HG02870 (cell line): ENCODE data around the gene POU6F2.

ENCODE experiments used
- ATAC-seq: cut with Tn5 transposase; IDR thresholded peaks from one replicate; pipeline ENCODE4 v1.9.1; 2021; ENCODE audit warnings: mild to moderate bottlenecking, moderate library complexity; ENCODE audit not compliant: unreplicated experiment

Gene POU6F2

DNA sequence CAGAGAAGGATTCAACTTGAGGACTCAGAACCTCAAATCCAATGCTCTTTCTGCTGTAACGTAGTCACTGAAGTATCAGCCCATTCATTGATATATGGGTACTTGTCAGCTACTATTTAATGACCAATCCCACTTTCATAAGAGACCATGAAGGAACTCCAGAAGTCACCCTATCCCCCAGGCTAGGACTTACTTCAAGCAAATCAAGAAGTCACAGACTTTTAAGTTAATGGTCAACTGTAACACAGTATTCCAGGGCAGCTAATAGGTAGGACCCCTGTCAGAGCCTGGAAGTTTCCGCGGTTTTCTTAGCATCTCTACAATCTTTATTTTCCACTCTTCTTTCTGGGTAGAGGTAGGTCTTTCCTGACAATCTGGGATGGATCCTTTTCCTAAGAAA, 269.9 kb downstream of the POU6F2 start:
- ATAC-seq = no peak

DNA sequence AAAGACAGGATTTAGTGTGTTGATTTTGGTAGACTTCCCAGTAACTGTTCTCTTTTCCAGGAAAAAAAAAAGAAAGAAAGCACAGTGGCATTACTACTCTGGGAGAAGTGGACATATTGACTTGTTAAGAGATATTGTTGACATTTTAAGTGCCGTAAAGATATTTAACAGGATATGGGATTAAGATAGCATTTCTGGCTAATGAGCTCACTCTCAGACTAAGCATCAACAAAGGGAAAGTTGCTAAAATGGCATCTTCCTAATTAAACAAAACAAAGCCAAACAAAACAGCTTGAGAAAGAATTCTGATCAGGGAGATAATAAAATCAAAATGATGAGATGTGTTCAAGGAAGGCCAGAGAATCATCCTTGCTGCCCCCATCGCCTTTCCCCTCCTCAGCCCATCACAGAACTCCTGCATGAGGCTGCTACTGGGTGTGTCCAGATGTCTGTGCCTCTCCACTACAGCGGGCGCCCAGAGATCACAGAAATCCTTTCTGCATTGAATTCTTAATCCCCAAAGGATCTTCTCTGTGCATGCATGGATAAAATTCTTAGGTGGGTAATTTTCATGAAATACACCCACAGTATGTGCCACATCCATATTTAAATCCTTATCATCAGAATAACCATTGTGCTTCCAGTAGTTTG, 270.5 kb downstream of the POU6F2 start:
- ATAC-seq = no peak

DNA sequence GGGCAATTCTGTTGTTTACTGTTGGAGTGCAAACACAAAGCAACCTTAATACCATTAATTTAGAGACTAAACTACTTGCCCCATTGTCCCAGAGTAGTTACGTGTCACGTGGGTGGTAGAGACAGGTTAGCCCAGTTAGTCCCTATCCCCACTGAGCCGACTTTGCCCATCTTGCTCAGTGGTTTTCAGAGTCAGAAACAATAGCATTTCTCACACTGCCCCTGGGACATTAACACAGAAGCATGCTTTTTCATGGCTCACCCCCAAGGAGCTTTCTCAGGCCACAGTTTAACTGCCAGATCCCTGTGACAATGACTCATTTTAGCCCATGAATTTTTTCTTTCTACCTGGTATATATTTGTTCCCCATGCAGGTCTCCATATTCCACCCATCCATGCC, 271.0 kb downstream of the POU6F2 start:
- no peak for ATAC-seq

DNA sequence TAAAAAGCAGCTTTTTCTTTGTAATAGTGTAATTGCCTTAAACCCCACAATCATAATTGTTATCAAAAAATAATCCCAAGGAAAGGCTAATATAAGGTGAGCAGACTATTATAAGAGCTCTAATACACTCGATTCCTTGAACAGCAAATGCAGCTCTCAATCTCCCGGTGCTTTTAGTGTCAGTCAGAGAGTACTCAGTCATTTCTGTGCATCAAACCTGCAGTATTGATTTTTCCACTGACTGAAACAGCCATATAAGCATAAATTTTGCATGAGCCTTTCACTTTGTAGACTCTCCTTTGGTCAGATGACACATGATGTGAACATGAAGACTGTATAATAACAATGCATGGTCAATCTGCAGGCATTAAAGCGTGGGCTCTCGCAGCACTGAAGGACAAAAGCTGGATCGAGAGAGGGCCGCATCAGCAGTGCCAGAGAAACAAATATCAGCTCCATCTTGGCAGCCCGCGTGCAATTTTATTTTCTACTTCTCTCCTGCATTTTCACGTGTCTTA, 272.0 kb downstream of the POU6F2 start:
- ATAC-seq = no peak

DNA sequence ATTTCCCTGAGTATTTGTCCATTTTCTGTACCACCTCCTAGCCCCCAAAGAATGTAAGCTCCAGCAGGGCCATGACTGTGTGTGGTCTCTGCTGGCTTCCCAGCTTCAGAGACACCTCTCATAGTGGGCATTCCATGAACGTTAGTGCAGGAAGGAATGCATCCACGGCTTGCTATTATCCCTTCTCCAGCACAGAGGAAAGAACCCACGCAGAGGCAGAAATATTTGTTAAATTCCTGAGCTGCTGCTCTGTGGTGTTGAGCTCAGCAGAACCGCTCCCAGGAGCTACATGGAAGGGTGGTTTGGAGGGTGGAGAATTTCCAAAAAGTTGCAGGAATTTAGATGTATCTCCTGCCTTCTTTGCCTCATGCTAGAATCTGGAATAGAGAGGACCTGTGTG, 275.2 kb downstream of the POU6F2 start:
- ATAC-seq = no peak

DNA sequence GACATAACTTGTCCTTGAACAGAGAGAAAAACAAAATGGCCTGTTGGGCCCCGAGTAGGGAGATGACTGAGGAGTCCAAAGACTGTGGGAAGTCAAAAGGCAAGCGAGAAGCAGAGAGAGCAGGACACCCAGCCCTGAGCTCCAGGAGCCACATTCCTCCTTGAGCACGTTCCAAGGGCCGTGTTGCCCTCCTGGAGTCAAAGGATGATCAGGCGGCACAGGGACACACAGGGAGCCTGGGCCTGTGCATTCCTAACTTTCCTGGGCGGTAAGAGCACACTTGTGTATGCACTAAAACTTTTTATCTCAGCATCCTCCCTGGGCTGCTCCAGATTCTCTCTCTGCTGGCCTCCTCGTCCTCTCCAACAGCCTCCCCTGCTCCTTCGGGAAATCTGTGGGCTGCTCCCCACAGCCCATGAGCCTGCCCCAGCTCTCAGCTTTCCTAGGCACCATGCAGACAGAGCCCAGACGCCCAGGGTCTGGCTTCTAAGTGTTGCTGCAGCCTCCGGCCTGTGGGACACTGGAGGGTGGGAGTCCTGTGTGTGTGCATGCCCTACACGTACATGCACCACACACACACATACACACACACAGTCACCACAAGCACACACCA, 281.8 kb downstream of the POU6F2 start:
- no peak for ATAC-seq

DNA sequence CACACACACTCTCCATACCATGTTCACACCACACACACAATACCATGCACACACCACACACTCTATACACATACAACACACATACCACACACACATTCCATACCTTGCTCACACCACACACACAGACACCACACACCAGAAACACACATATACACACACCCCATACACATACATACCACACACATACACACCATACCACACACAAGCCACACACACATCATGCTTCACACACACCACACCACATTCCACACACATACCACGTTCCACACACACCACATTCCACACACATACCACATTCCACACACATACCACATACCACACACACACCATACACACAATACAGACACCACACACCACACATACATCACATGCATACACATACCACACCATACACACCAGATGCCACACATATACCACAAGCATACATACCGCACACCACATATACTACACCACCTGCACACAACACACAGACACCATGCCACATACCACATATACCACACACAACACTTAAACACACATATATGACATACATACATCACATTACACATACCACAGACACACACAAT, 282.7 kb downstream of the POU6F2 start:
- no peak for ATAC-seq

DNA sequence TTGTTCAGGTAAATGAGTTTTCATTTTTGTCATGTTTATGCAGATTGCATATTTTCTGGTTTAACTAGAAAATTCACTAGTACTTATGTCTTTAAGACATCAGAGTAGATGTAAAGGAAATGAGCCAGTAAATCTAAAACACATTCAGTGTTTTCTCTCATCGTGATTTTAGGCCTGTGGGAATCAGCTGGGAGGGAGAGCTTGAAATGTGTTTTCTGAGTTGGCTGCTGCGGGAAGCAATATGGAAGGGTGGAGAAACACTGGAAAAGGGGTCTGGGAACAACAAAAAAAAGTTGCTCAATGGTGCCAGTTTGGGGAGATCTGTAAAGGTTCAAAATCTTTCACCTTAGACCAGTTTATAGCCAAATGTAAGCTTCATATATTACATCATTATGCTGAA, 284.1 kb downstream of the POU6F2 start:
- ATAC-seq = no peak

DNA sequence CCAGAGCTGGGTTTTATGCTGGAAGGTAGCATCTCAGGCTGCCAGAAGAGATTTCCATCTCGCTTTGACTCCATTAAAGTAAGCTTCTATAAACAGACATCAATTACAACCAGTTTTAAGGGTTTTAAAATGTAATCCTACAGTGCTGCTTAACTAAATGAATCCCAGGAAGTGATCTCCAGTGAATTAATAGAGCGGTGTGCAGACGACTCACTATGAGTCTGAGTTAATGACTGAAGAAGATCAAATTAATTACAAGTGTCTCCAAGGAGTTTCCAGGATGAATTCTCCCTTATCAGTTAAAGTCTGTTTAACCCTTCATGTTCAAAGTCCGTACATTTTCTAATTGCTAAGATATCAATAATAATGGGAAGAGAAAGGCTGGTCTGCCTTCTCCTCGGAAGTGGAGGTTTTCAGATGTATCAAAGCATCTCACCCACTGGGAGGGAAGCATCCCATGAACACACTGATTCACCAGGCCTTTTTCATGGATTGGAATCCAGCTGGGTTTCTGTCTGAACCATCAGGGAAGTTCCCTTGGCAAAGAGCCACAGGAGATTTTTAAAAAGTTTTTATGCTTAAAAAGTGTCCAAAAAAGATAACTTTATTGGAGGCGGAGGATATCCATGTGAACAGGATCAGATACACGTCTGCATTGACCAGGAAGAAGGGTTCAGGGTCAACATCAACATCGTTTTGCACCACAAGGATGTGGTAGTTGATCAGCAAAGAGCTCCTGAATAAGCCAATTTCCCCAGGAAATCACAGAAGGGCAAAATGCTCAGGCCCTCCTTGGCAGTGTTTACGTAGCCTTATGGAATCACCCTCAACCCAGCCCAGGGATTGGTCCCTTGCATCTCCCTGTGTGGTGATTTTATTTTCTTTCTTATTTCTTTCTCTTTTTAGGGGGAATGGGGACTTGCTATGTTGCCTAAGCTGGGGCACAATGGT, 288.2 kb downstream of the POU6F2 start:
- ATAC-seq = no peak

DNA sequence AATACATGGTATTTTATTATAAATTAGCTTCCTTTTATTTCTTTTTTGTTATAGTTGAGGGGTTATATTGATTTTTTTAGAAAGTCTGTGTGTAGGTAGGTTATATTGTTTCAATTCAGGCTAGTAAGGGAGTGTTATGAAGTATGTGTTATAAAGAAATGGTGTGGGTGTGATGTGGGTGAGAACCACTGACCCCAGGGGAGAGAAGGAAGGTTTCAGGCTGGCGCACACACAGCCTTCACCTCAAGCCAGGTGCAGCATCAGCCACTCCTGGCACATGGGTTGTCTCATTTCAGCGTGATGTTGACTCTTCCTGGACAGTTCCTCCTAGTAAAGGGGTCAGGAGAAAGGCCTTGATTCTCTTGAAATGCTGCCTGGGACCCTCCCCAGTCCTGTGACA, 291.3 kb downstream of the POU6F2 start:
- ATAC-seq = no peak

DNA sequence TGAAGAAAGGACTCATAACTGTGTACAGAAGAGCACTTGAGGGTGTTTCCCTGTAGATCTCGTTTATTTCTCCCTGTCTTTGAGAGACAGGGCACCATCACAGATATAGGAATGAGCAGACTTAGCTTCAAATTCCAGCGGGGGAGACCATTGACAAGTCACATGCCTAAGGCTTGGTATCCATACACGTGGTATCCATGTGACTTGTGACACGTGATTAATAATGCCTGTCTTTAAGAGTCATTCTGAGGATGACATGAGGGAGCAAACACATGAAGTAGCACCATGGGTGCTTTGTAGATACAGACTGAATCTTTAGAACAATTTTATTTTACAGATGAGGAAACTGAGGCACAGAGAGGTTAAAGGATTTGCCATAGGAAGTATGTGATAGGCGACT, 292.3 kb downstream of the POU6F2 start:
- no peak for ATAC-seq

DNA sequence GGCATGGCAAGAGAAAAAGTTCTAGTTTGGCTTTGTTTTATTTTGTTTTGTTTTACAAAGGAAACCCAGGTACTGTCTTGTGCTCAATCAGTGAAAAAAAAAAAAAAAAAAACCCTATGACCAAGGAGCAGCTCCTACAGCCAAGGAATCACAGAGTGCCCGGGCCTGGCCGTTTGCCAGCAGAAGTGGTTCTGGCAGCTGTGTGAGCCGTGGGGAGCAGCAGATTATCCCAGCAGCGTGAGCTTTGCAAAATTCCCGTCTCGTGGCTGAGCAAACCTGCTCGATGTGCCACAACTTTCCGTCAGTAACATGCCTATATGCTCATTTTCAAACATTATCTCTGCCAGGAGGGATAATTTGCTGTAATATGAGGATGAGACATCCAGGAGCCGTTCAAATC, 293.7 kb downstream of the POU6F2 start:
- ATAC-seq = no peak

DNA sequence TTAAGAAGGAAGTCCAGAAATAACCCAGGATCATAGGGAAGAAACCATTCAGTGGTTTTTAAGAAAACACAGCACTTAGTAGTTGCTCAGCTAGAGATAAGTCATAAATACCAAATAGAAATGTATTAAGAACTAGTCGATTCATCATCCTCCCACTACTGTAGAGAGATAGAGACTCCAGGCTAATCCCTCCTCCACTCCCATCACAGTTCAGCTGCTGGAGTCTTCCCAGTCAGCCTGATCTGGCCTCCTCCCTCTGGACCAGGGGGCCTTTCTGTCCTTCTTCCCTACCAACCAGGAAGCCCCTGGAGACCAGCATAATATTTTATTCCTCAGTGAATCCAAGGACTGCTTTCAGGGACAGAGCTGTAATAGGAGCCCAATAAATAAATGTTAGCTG, 294.4 kb downstream of the POU6F2 start:
- ATAC-seq = no peak

DNA sequence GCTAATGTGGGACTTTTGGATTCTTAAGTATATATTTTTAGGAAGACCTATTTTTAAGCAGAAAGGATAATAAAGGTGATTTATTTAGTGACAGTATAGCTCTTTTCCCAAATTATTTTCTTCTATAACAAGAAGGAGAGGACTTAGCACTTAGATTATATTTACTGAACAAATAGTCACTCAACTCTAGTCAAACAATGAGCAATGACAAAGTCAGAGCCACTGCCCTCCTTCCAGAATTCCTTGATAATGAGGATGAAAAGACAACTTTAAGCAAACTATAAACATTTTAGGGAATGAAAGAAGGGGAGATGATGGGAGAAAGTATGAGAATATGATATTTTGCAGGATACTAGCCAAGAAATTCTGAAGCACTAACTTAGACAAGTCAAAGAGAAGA, 295.0 kb downstream of the POU6F2 start:
- no peak for ATAC-seq

DNA sequence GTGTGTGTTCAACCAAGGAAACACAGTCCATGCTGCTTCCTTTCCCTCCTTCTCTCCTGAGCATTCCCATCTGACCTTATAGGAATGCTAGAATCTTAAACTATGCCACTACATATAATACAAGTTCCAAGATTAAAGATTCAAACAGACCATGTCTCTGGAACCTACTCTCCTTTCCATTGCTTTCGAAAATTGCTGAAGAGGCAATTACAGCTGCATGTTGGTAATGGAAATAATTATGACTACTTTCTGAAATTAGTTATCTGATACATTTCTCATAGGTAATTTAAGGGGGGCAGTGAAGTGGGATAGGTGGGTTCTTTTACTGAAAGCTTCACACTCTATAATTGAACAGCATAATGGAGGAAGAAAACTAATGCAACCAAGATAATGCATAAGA, 302.6 kb downstream of the POU6F2 start:
- ATAC-seq = no peak

DNA sequence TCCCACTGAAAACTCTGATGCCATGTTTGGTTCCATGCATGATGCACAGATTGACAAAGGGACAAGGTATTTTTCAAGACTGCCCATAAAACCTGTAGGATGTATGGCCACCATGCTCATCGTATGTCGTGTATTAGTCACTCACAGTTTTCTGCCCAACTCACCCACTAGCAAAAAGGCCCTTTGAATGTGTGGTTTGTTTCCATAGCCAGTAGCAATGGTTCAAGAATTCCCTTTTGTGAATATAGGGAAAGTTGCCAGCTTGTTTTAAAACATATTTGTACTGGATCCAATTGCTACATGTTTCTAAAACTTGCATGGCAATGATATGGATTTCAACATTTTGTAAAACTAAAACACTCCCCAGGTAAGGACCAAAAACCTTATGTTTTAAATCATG, 307.5 kb downstream of the POU6F2 start:
- no peak for ATAC-seq

DNA sequence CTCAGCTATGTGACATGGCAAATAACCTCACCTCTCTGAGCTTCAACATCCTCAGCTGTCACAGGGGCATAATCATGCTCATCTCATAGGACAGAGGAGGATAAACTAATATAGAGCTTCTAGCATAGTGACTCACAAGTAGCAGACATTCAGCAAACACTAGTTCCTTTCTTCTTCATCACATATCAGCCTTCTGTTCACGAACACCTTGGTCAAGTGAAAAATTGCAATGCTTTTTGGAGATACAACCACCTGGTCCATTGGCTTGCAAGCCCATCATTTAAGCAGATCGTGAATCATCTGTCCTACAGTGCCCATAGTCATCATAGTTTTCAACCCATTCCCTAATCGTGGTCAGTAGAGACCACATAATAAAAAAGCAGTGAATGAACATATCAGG, 310.6 kb downstream of the POU6F2 start:
- ATAC-seq = no peak

DNA sequence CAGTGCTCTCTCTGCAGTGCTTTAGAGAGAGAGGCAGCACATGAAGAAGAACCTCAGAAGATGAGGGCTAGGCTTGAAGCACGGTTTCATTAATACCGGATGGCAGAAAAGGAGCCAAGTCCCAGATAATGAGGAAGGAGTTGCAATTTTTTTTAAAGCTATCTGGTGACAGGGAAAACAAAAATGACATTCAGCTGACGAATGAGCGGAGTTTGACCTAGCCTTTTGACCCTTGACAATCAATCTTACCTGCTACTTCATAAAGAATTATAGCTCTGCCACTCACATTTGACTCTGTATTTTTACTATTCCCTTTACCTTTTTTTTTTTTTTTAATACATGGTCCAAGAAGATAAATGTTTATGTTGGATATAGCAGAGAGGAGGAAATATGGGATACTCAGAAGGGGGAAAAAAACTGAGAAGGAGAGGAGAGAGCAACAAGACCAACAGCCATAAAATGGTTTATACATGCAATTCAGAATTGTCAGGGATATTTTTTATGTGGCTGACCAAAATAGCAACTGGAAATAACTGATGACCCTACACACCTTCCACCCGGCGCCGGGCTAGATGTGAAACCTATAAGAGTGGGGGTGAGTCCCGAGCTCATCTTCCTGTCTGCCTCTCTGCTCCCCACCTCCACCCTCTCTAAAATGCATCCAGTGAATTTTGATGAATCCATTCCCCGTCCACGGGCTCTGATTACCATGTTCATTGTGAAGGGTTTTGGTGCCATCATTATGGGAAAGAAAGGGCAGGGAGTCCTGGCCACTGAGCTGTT, 314.1 kb downstream of the POU6F2 start:
- ATAC-seq = no peak

DNA sequence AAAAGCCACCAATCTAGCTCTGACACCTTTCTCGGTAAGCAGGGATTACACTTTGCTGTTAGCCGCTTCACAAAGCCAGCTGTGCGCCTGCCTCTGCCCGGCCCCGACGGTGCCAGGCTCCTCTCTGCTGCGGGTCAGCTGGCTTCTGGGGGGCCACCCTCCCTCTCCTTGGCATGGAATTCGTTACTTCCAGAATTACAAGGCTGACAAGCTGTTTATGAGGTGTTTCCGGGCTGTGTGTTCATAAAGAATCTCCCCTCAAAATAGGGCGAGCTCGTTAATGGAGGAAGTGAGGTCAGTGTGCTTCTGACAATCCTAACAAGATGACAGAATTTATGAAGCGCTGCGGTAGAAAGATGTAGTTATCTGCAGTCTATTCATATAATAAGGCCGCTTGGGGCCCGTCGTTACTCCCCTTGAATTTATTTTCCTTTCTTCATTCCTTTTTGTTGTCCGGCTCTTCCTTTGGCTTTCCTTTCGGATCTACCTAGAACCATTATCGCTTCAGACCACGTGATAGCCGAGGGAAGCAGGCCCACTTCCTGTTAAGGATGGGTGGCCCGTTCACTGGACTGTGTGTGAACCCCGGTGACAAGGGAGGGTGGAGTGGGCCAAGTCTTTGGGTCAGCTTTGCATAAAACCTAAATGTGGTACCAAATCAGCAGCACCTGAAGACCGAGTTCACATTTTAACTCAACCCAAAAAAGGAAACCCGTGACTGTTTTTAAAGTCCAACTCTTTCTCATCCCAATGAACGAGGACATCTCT, 315.5 kb downstream of the POU6F2 start:
- no peak for ATAC-seq

DNA sequence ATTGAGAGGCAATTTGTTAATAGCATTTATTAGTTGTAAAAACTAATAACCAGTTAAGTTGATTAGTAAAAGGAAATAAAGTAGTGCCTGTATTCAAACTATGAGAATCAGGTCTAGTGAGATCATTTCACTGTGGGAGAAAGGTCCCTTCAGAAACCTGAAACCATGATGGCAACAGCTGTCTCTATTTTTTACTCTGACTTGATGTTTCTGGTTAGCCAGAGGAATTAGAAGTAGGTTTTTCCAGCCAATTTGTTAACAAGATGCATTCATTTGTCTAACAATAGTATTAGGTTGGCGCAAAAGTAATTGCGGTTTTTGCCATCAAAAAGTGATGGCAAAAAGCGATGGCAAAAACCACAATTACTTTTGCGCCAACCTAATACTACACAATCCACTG, 316.3 kb downstream of the POU6F2 start:
- ATAC-seq = no peak
